Epithelial cell of esophagus (primary cell): ENCODE measurements around the gene STK11.

Experiments
- DNase-seq: peaks from one replicate; pipeline ENCODE4 v3.0.0; 2010; ENCODE audit warnings: low read depth
- H3K4me3 ChIP-seq: 2 replicates; pipeline ENCODE4 v1.5.1; 2011; ENCODE audit warnings: mild to moderate bottlenecking, low read length, control low read depth
- TF ChIP-seq, protein P1 (sequence below): IDR thresholded peaks from 2 replicates; pipeline ENCODE4 v1.5.1; 2011; ENCODE audit warnings: low read depth, mild to moderate bottlenecking, low read length, control low read depth, inconsistent platforms; ENCODE audit not compliant: insufficient read depth; ENCODE audit errors: missing control alignments

The STK11 gene

DNA sequence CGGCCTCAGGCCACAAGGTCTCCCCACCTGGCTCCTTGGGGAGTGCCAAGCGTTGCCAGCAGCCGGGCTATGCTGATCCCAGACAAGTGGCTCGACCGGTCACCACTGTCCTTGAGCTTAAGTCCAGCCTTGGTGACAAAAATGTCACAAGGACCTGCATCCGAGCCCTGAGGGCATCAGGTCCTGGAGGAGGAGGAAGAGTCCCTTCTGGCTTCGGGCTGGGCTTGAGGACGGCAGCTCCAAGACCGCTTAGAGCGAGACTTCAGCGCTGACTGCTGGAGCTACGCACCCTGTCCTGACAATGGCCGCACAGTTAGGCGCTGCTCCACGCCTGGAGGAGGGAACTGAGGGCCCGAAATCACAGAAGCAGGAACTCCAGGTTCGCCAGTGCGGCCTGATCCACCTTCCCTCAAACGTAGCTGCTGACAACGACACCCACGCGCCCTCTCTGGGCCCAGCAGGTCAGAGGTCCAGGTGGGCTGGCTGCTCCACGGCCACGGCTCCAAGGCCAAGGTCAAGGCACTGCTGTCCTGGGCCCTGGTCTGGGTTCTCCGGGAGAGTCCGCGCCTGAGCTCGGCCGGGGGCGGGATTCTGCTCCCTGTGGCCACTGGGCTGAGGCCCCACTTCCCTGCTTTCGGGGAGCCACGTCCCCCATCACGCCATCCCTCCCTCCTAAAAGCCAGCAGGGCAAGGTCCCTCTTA lies 38.6 kb upstream of the STK11 start:
- no peak overlapping the region for H3K4me3 ChIP-seq
- TF ChIP-seq, protein P1, sequence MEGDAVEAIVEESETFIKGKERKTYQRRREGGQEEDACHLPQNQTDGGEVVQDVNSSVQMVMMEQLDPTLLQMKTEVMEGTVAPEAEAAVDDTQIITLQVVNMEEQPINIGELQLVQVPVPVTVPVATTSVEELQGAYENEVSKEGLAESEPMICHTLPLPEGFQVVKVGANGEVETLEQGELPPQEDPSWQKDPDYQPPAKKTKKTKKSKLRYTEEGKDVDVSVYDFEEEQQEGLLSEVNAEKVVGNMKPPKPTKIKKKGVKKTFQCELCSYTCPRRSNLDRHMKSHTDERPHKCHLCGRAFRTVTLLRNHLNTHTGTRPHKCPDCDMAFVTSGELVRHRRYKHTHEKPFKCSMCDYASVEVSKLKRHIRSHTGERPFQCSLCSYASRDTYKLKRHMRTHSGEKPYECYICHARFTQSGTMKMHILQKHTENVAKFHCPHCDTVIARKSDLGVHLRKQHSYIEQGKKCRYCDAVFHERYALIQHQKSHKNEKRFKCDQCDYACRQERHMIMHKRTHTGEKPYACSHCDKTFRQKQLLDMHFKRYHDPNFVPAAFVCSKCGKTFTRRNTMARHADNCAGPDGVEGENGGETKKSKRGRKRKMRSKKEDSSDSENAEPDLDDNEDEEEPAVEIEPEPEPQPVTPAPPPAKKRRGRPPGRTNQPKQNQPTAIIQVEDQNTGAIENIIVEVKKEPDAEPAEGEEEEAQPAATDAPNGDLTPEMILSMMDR, result no peak

DNA sequence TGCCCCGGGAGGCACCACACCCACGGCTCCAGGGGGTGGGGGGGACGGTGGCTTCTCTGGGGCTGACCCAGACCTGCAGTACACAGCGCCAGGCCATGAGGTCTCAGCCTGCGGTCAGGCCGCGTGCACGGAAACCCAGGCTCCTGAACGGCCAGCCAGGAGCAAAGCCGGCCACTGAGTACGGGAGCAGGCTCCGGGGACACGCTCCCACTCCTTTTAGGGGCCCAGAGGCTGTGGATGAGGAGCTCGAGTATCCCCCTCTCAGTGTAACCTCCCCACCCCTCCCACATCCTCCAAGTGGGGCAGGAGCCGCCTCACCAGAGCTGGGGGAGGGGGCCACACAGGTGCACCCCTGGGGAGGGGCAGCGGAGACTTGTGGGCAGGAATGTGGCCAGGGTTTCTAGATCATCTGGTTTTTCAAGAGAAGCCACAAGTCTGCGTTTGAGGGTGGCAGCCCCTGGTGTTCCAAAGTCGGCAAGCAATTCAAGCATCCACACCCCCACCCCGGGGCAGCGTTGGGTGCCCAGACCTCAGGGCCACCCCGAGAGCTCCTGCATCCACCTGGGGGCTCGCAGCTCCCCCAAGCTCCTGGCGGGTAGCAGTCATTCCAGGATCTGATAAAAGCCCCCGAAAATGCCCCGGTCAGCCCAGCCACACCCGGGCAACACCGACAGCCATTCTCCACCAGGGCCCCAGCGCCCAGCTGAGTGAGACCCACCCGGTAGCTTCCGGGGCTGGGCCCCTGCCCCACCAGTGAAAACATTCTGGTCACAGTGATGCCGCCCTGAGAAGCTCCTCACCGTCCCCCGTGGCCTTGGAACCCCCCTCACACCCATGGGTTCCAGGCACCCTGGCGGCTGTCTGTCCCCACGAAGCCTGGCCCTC lies 37.6 kb upstream of the STK11 start:
- TF ChIP-seq, protein P1, result no peak
- peak overlapping the region; percentile 33 for H3K4me3 ChIP-seq
- peak; percentile 49 for DNase-seq

More for the DNA sequence above, 38.6 kb upstream of the STK11 start:
- no peak for DNase-seq

GRCh38 chr19:1168572-1169410 lies 36.8 kb upstream of the STK11 start:
- TF ChIP-seq, protein P1, result no peak
- DNase-seq, result peak; percentile 90
- H3K4me3 ChIP-seq, result peak overlapping the region; percentile 33

GRCh38 chr19:1169411-1169791 lies 36.2 kb upstream of the STK11 start:
- DNase-seq, result peak; percentile 18
- H3K4me3 ChIP-seq, result peak overlapping the region; percentile 14
- TF ChIP-seq, protein P1, result no peak

DNA sequence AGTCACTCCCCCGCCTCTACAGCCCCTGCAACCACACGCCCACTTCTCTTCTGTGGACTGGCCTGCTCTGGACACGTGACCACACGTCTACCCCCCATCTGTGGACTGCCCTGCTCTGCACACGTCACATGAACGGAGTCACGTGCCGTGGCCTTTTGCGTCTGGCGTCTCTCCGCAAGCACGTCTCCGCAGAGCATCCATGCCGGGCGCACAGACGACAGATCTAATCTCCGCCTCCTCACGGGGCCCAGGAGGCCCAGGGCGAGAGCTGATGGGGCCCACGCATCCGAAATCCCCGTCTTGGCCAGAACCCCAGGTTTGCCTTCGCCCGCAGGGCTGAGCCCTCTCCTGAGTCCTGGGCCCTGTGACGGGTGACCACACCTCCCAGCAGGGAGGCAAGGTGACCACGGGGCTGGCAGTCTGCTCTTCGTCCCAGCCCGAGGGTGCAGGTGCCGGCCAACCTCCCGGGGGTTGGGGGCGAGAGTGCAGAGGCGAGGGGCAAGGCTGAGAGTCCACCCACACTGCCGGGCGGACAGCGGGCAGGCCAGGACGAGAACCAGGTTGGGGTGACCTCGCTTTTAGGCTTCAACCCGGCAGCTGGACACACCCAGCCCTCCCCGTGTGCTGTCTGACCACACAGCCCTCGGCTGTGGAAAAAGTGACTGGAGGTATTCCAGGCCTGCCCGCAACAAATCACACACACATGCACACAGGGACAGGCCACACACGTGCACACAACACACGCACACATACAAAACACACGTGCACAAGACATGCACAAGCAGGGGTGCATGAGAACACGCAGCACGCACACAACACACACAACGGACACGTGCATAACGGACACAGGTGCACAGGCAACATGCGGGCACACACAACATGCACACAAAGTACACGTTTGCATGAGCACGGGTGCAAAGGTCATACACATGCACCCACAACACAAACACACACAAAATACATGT lies 35.4 kb upstream of the STK11 start:
- DNase-seq, result peak; percentile 81
- TF ChIP-seq, protein P1, result no peak
- peak overlapping the region; percentile 14 for H3K4me3 ChIP-seq
